ENCODE results near the gene MSI2. TPM values are rescaled to one million over a fixed set of nuclear protein-coding genes. Genes with fewer than 3 reads are reported as not detected.
"Not testable (repeated sequence)": the region's sequence is repeated elsewhere in the genome, so short reads cannot be mapped to it uniquely, and the experiment has no call there.

Gene MSI2
- total RNA-seq, 2 experiments from 2014 or later: 117 to 120 TPM

DNA sequence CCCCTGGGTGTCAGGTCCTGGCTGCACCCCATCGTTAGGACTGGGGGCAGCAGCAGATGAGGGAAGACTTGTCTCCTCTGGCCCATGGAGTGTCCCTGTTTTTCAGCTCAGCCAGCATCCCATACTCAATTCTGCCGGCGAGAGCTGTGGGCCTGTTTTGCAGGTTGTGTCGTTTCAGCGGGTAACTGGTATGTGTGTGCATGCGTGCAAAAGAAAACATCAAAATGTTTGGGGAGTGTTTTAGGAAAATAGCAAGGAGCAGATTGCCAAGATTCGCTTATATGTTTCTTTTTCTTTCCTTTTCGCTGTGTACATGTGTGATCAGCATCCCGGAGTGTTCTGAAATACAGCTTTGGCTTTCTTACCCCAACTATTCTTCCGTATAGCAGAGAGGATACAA, 34.7 kb downstream of the MSI2 start:
- no peak overlapping the region for H3K27ac Mint-ChIP-seq
- no peak for DNase-seq
- no peaks in the 10 kb centered on the region for H3K27me3 Mint-ChIP-seq
- ATAC-seq: no peak
- H3K36me3 Mint-ChIP-seq: peaks cover 12% of the 10 kb centered on the region
- no peak overlapping the region for H3K4me3 Mint-ChIP-seq
- H3K9me3 Mint-ChIP-seq (ENCODE audit: low read depth): no peaks in the 10 kb centered on the region
- H3K4me1 Mint-ChIP-seq: peaks cover 23% of the 10 kb centered on the region
- CTCF ChIA-PET: interaction anchor here (0.6 to 2.1 kb wide), 2 partner anchors 47 to 457 kb away, joined by 3 to 5 read pairs; no protein-coding TSS in a partner anchor

DNA sequence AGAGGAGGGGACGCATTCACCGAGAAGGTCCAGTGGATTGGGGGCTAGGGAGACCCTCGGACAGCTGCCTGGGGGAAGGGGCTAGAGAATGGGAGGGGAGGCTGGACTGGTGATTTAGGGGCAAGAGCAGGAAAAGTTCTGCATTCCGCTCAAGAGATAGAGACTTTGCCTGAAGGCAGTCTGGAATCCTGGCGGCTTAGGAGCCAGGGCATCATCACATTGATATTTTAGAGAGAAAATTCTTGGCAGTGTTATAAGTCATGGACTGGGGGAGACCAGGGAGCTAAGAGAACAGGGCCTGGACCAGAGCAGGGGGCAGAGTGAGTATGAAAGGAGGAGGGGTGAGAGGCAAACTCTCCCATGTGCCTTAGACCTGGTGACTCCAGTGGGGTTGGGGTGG, 35.8 kb downstream of the MSI2 start:
- Mint-ChIP-seq H3K36me3 (peaks cover 15% of the 10 kb centered on the region), H3K9me3 (ENCODE audit: low read depth) (no peaks in the 10 kb centered on the region), H3K27me3 (no peaks in the 10 kb centered on the region), H3K4me3 (no peak overlapping the region), H3K4me1 (peaks cover 15% of the 10 kb centered on the region), H3K27ac (no peak overlapping the region)
- CTCF ChIA-PET: interaction anchor here (2.1 kb wide), 1 partner anchor 48 kb away, joined by 5 read pairs; no protein-coding TSS in a partner anchor
- ATAC-seq (no peak), DNase-seq (no peak)

DNA sequence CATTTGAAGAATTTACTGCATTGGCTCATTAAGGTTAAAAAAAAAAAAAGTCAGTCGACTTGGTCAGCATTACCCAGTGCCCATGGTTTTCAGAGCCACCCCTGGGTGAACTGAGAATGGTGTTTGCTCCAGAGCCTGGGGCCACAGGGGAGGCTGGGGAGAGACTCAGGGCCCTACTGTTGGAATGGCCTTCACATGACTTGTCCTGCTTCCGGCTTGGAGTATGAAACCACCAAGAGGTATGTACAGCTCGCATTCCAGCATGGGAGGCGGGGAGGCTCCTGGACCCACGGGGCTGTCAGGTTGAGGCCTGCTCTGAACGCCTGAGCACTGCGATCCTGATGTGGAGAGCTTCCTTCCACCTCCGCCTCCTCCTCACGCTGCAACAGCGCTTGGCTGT, 36.8 kb downstream of the MSI2 start:
- H3K27me3 Mint-ChIP-seq: no peaks in the 10 kb centered on the region
- H3K36me3 Mint-ChIP-seq: peaks cover 23% of the 10 kb centered on the region
- peaks cover 10% of the 10 kb centered on the region for H3K4me1 Mint-ChIP-seq
- no peak overlapping the region for H3K4me3 Mint-ChIP-seq
- ATAC-seq: no peak
- no peak overlapping the region for H3K27ac Mint-ChIP-seq
- DNase-seq: no peak
- no peaks in the 10 kb centered on the region for H3K9me3 Mint-ChIP-seq (ENCODE audit: low read depth)
- CTCF ChIA-PET: no interaction called here

DNA sequence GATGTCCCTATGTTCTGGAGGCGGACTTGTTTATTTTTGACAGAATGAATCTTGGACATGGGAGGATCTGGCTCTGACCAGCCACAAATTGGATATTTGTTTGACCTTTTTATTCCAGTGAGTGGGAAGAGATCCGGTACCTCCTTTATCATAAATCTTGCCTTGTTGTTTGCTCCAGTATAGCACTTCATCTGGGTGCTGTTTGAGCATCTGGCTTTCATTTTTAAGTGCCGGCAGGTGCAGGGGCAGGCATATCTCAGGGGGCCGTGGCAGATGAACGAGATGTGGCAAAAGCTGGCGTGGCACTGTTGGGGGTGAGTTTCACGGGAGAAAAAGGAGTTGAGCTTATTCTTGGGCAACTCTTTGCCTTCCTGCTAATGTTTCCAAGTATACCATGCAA, 37.8 kb downstream of the MSI2 start:
- Mint-ChIP-seq H3K9me3 (ENCODE audit: low read depth) (no peaks in the 10 kb centered on the region), H3K4me1 (peaks cover 10% of the 10 kb centered on the region), H3K4me3 (no peak overlapping the region), H3K36me3 (peaks cover 33% of the 10 kb centered on the region), H3K27ac (no peak overlapping the region), H3K27me3 (no peaks in the 10 kb centered on the region)
- CTCF ChIA-PET: no interaction called here
- DNase-seq: no peak
- no peak for ATAC-seq

DNA sequence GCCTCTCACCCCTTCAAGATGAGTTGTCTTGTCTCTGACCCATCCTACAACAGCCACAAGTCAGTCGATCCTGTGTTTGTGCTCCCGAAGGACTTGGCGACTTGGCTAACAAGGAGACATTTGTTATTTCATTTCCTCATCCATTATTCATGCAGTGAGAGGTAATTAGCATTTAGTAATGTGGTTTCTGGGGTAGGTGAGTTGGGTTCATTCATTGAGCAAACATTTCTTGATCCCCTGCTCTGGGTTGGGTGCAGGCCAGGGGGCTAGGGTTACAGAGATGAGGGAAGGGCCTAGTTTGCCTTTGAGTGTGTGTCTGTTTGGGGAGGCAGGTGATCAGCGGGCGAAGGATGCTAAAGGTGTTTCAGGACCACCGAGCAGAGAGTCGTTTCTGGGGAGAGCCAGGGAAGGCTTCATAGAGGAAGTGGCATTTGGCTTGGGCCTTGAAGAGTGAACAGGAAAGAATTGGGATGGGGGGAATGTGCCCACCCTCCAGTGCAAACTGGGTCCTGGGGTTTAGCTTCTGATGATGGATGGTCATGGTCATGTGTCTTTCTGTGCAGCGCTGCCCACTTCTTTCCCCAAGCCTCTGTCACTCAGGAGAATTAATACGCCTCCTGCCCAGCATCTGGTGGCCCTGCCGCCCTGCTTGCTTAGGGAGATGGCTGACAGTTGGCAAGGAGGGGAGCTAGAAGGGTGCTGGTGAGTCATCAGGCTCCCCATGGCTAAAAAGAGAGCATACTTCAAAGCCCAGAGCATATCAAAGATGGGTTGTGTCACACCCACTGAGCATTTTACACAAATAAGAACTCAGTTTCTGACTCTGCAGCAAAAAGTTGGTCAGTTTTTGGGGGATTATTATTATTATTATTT, 38.5 kb downstream of the MSI2 start:
- ATAC-seq: no peak
- H3K9me3 Mint-ChIP-seq (ENCODE audit: low read depth): peaks cover under 1% of the 10 kb centered on the region
- no peak for DNase-seq
- H3K36me3 Mint-ChIP-seq: peaks cover 39% of the 10 kb centered on the region
- CTCF ChIA-PET: interaction anchor here (1.0 kb wide), 1 partner anchor 52 kb away, joined by 3 read pairs; no protein-coding TSS in a partner anchor
- H3K27me3 Mint-ChIP-seq: no peaks in the 10 kb centered on the region
- H3K4me1 Mint-ChIP-seq: peaks cover 10% of the 10 kb centered on the region
- H3K27ac Mint-ChIP-seq: no peak overlapping the region
- no peak overlapping the region for H3K4me3 Mint-ChIP-seq

DNA sequence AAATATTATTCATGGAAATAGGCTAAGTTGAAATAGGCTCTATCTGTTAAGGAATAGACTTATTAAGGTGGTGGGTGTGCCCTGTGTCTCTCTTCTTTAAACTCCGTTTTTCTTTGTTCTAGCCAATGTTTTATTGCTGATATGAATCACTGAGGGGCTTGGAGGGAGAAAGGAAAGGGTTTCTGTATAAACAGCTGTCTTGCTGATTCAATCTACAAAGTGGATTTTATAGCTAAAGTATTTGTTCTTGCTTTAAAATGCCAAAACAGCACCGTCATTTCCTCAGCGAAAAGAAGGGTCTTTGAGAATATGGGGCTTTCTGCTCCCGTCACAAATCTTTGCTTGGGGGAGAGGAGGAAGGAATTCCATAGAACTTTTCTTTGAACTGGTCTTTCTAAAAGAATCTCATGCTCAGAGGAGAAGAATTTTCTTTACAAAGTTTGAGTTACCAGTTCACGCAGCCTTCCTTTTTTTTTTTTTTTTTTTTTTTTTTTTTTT, 39.3 kb downstream of the MSI2 start:
- CTCF ChIA-PET: interaction anchor here (1.0 kb wide), 1 partner anchor 53 kb away, joined by 3 read pairs; no protein-coding TSS in a partner anchor
- no peak for ATAC-seq

DNA sequence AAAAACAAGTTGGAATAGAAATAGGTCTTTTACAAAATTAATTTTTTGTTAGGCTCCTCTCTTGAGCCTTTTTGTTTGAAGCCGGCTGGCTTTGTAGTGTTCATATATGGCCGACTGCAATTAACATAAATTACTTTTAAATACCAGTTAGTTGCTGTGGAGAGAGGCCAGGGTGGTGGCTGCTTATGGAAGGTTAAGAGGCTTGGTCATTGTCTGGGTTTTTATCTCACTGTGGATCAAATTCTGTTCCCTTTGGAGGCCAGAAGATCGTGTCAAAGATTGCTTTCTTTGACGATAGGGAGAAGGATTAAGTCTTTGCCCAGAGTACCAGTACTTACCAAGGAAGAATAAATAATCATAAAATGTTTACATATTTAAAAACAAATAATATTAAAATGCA, 39.9 kb downstream of the MSI2 start:
- H3K4me3 Mint-ChIP-seq: no peak overlapping the region
- peaks cover 12% of the 10 kb centered on the region for H3K4me1 Mint-ChIP-seq
- no peaks in the 10 kb centered on the region for H3K27me3 Mint-ChIP-seq
- ATAC-seq: no peak
- DNase-seq: no peak
- peaks cover 51% of the 10 kb centered on the region for H3K36me3 Mint-ChIP-seq
- peaks cover 2% of the 10 kb centered on the region for H3K9me3 Mint-ChIP-seq (ENCODE audit: low read depth)
- no peak overlapping the region for H3K27ac Mint-ChIP-seq
- CTCF ChIA-PET: interaction anchor here (1.0 kb wide), 1 partner anchor 53 kb away, joined by 3 read pairs; no protein-coding TSS in a partner anchor

More for the DNA sequence above, 39.3 kb downstream of the MSI2 start:
- Mint-ChIP-seq H3K4me1 (peaks cover 12% of the 10 kb centered on the region), H3K27ac (peak overlapping the region; percentile 18), H3K27me3 (no peaks in the 10 kb centered on the region), H3K9me3 (ENCODE audit: low read depth) (peaks cover 2% of the 10 kb centered on the region), H3K4me3 (no peak overlapping the region), H3K36me3 (peaks cover 45% of the 10 kb centered on the region)
- DNase-seq: no peak

DNA sequence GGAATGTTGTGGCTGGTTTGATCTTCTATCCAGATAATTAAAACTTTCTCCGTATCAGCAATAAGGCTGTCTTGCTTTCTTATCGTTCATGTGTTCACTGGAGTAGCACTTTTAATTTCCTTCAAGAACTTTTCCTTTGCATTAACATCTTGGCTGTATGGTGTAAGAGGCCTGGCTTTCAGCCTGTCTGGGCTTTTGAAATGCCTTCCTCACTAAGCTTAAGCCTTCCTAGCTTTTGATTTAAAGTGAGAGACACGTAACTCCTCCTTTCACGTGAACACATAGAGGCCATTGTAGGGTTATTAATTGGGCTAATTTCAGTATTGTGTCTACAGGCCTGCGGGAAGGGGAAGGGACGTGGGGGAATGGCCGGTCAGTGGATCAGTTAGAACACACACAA, 42.9 kb downstream of the MSI2 start:
- CTCF ChIA-PET: interaction anchor here (1.5 kb wide), 1 partner anchor 56 kb away, joined by 5 read pairs; no protein-coding TSS in a partner anchor
- Mint-ChIP-seq H3K27ac (no peak overlapping the region), H3K4me3 (no peak overlapping the region), H3K36me3 (peaks cover 55% of the 10 kb centered on the region), H3K4me1 (peaks cover 30% of the 10 kb centered on the region), H3K9me3 (ENCODE audit: low read depth) (peaks cover 2% of the 10 kb centered on the region), H3K27me3 (no peaks in the 10 kb centered on the region)
- no peak for ATAC-seq
- DNase-seq: no peak

DNA sequence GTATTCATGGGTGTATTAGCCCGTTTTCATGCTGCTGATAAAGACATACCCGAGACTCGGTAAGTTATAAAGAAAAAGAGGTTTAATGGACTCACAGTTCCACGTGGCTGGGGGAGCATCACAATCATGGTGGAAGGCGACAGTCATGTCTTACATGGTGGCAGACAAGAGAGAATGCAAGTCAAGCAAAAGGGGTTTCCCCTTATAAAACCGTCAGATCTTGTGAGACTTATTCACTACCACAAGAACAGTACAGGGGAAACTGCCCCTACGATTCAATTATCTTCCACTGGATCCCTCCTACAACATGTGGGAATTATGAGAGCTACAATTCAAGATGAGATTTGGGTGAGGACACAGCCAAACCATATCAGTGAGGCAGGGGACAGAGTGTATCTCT, 44.3 kb downstream of the MSI2 start:
- H3K4me1 Mint-ChIP-seq: peaks cover 22% of the 10 kb centered on the region
- H3K9me3 Mint-ChIP-seq (ENCODE audit: low read depth); H3K27ac Mint-ChIP-seq; H3K27me3 Mint-ChIP-seq; H3K4me3 Mint-ChIP-seq; ATAC-seq; DNase-seq: not testable (repeated sequence)
- peaks cover 53% of the 10 kb centered on the region for H3K36me3 Mint-ChIP-seq
- CTCF ChIA-PET: interaction anchor here (1.5 kb wide), 1 partner anchor 57 kb away, joined by 5 read pairs; no protein-coding TSS in a partner anchor

DNA sequence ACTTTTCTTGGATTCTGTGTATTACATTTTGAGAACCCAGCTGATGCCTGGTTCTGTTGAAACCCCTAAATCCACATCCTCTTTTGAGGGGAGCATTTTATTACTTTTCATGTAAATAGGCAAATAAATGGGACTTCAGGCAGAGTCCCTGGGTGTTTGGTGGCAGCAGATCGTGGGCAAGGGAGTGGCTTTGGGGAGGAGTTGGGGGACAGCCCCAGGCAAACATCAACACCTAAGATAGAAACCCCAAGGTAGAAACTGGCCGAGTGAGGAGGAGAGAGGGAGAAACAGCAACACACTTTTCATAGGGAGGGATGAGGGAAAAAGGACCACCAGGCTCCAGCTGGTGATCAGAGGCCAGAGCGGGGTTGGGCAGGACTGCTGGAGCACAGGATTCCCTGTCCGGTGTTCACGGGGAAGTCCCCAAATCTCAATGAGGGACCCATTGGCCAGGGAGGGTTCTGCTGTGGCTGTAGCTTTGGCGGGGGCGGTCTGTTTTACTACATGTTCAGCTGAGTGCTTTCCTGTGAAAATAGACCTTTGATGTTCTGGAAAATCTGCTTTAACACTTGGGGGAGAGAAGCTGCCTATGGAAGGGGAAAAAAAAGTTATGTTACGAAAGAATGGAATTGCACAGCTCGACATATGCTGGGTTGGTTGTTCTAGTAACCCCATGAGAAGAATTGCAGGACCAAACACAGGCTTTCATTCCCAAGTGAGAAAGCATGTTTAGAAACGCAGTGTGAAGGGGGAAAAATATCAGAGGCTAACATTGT, 46.6 kb downstream of the MSI2 start:
- peaks cover 22% of the 10 kb centered on the region for H3K4me1 Mint-ChIP-seq
- peak overlapping the region; percentile 44 for H3K27ac Mint-ChIP-seq
- H3K36me3 Mint-ChIP-seq: peaks cover 46% of the 10 kb centered on the region
- ATAC-seq: no peak
- no peaks in the 10 kb centered on the region for H3K27me3 Mint-ChIP-seq
- no peak for DNase-seq
- H3K4me3 Mint-ChIP-seq: no peak overlapping the region
- H3K9me3 Mint-ChIP-seq (ENCODE audit: low read depth): peaks cover 2% of the 10 kb centered on the region
- CTCF ChIA-PET: no interaction called here

DNA sequence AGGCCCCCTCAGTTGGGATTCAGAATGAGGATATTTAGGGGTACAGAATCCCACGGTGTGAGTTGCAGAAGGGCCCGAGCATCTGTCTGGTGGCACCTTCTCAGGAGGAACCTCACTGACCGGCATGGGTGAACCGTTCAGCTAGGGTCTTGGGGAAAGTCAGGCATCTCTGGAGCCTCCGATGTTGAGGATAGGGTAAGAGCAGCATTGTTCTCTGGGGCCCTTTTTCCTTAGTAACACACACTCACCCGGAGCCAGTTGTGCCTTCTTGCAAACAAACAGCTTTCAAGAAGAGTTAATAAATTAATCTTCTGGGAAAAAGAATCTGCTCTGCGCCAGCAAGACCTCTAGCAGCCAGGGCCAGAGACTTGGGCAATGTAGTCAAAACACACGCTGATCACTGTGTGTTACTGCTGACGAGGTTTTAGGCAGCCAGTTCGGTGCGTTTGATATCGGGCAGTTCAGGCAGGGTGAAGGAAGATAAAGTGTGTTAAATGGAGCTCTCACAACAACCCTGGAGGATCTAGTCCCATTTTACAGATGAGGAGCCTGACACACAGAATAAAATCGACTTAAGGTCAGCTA, 48.9 kb downstream of the MSI2 start:
- peaks cover 22% of the 10 kb centered on the region for H3K4me1 Mint-ChIP-seq
- CTCF ChIA-PET: interaction anchor here (1.6 kb wide), 1 partner anchor 20 kb away, joined by 4 read pairs; no protein-coding TSS in a partner anchor
- ATAC-seq (no peak), DNase-seq (no peak)
- no peak overlapping the region for H3K4me3 Mint-ChIP-seq
- H3K27ac Mint-ChIP-seq: no peak overlapping the region
- no peaks in the 10 kb centered on the region for H3K9me3 Mint-ChIP-seq (ENCODE audit: low read depth)
- H3K27me3 Mint-ChIP-seq: no peaks in the 10 kb centered on the region
- H3K36me3 Mint-ChIP-seq: peaks cover 26% of the 10 kb centered on the region

DNA sequence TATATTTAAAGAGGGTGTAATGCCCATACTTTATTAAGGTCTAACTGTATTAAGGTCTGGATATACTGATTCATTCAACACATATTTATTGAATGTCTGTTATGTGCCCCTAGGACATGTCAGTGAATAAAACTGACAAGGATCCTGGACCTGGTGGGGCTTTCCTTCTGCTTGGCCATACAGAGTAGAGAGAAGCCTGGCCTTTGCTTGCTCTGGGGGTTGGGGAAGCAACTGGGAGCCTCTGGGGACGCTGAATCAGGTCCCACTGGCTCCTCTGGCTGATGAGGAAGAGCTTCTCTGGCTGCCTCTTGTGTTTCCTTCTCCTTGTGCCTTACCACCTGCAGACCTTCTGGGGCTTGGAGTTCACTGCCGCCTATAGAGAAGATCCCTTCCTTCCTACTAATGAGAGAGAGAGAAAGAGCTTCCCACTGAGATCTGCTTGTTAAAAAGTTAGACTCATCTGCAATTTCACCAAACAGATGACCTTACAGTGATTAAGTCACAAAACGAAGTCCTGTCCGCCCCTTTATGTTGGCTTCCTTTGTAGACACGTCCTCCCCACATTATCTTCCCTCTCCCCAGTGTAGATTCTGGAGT, 49.7 kb downstream of the MSI2 start:
- Mint-ChIP-seq H3K4me1 (peaks cover 19% of the 10 kb centered on the region), H3K9me3 (ENCODE audit: low read depth) (no peaks in the 10 kb centered on the region)
- CTCF ChIA-PET: interaction anchor here (1.6 kb wide), 1 partner anchor 21 kb away, joined by 4 read pairs; no protein-coding TSS in a partner anchor

More for the DNA sequence above, 49.7 kb downstream of the MSI2 start:
- no peak for ATAC-seq
- Mint-ChIP-seq H3K4me3 (no peak overlapping the region), H3K27me3 (no peaks in the 10 kb centered on the region), H3K27ac (no peak overlapping the region), H3K36me3 (peaks cover 22% of the 10 kb centered on the region)
- DNase-seq: no peak

Data from activated CD8-positive, alpha-beta memory T cell treated with anti-CD3 and anti-CD28 coated beads, Interleukin-2, amount 10 ng/mL, durations not matched to agents 7 days and 5 days (primary cell).